Parathyroid adenoma (tissue), 2 donors: ENCODE measurements around the gene ETS2.

Experiments used
- H2AFZ ChIP-seq: fragments of 300-600 bp; sonication (generic); one replicate; pipeline ENCODE4 v1.7.0; 2017; ENCODE audit warnings: antibody characterized with exemption, mild to moderate bottlenecking
- H3K27ac ChIP-seq: fragments of 300-600 bp; sonication (generic); one replicate; pipeline ENCODE4 v1.7.0; 2017
- H3K27me3 ChIP-seq: fragments of 300-600 bp; sonication (generic); one replicate; pipeline ENCODE4 v1.7.0; 2017; ENCODE audit warnings: low read length; ENCODE audit not compliant: control insufficient read depth, insufficient read depth
- H3K36me3 ChIP-seq: fragments of 300-600 bp; sonication (generic); one replicate; pipeline ENCODE4 v1.7.0; 2017; ENCODE audit warnings: low read length; ENCODE audit not compliant: control insufficient read depth, insufficient read depth
- H3K4me1 ChIP-seq: fragments of 300-600 bp; sonication (generic); one replicate; pipeline ENCODE4 v1.7.0; 2017; ENCODE audit warnings: control low read depth
- H3K4me2 ChIP-seq: fragments of 300-600 bp; sonication (generic); one replicate; pipeline ENCODE4 v1.7.0; 2017; ENCODE audit warnings: low read length
- H3K4me3 ChIP-seq: fragments of 300-600 bp; sonication (generic); one replicate; pipeline ENCODE4 v1.7.0; 2017; ENCODE audit warnings: low read depth, low read length
- H3K79me2 ChIP-seq: fragments of 300-600 bp; sonication (generic); one replicate; pipeline ENCODE4 v1.7.0; 2017; ENCODE audit warnings: control low read depth
- H3K9ac ChIP-seq: fragments of 300-600 bp; sonication (generic); one replicate; pipeline ENCODE4 v1.7.0; 2017; ENCODE audit warnings: mild to moderate bottlenecking
- H3K9me3 ChIP-seq: fragments of 300-600 bp; sonication (generic); one replicate; pipeline ENCODE4 v1.7.0; 2017; ENCODE audit warnings: low read length; ENCODE audit not compliant: control insufficient read depth
- CTCF ChIP-seq: fragments of 300-600 bp; sonication (generic); IDR thresholded peaks from one replicate; pipeline ENCODE4 v1.7.0; 2017; ENCODE audit warnings: antibody characterized with exemption, mild to moderate bottlenecking
- donor health status: primary hyperparathyroidism.

ETS2 gene

GRCh38 chr21:38800924-38801744, 4.6 kb upstream of the ETS2 start:
- Histone ChIP-seq H3K27ac (no peak overlapping the region), H3K36me3 (no peaks in the 10 kb centered on the region), H3K9me3 (no peaks in the 10 kb centered on the region), H3K9ac (no peak overlapping the region), H3K79me2 (no peaks in the 10 kb centered on the region), H2AFZ (no peak overlapping the region), H3K4me1 (peaks cover 6% of the 10 kb centered on the region), H3K4me3 (no peak overlapping the region), H3K4me2 (no peak overlapping the region), H3K27me3 (no peaks in the 10 kb centered on the region)
- no peak for TF ChIP-seq CTCF

GRCh38 chr21:38802050-38803026, 3.4 kb upstream of the ETS2 start:
- H3K36me3 ChIP-seq = no peaks in the 10 kb centered on the region
- no peak overlapping the region for H3K27ac ChIP-seq
- TF ChIP-seq CTCF = no peak
- no peaks in the 10 kb centered on the region for H3K9me3 ChIP-seq
- H3K79me2 ChIP-seq = peaks cover 6% of the 10 kb centered on the region
- no peaks in the 10 kb centered on the region for H3K27me3 ChIP-seq
- H3K4me3 ChIP-seq = no peak overlapping the region
- H2AFZ ChIP-seq = no peak overlapping the region
- H3K4me2 ChIP-seq = no peak overlapping the region
- peaks cover 6% of the 10 kb centered on the region for H3K4me1 ChIP-seq
- no peak overlapping the region for H3K9ac ChIP-seq

- Histone ChIP-seq H3K9me3 (no peaks in the 10 kb centered on the region), H3K4me2 (no peak overlapping the region), H3K4me3 (no peak overlapping the region), H3K27me3 (no peaks in the 10 kb centered on the region), H3K9ac (no peak overlapping the region), H3K4me1 (peaks cover 6% of the 10 kb centered on the region), H3K79me2 (peaks cover 12% of the 10 kb centered on the region), H3K36me3 (no peaks in the 10 kb centered on the region), H2AFZ (no peak overlapping the region), H3K27ac (no peak overlapping the region)
- TF ChIP-seq CTCF = no peak
These were observed 2.6 kb upstream of the ETS2 start for GRCh38 chr21:38803075-38803660.

GRCh38 chr21:38804030-38804788, 1.5 kb upstream of the ETS2 start:
- H3K36me3 ChIP-seq = no peaks in the 10 kb centered on the region
- TF ChIP-seq CTCF = no peak
- H3K4me3 ChIP-seq = peak overlapping the region; percentile 71
- peak overlapping the region; percentile 8 for H3K9ac ChIP-seq
- H3K9me3 ChIP-seq = no peaks in the 10 kb centered on the region
- peaks cover 16% of the 10 kb centered on the region for H3K79me2 ChIP-seq
- peaks cover 6% of the 10 kb centered on the region for H3K4me1 ChIP-seq
- peak overlapping the region; percentile 88 for H3K27ac ChIP-seq
- H3K4me2 ChIP-seq = peak overlapping the region; percentile 92
- H2AFZ ChIP-seq = peak overlapping the region; percentile 48
- no peaks in the 10 kb centered on the region for H3K27me3 ChIP-seq
